Gastroesophageal sphincter (tissue), 4 donors: Measurements from ENCODE around the gene SPART. TPM values are rescaled to one million over a fixed set of nuclear protein-coding genes. Genes with fewer than 3 reads are reported as not detected.

Source experiments
- ATAC-seq: fragments of 150-250 bp; one replicate; pipeline ENCODE4 v1.9.1; 2016; ENCODE audit warnings: mild to moderate bottlenecking, moderate library complexity
- H3K27ac ChIP-seq, 4 donors: fragments of 200-600 bp; sonication (generic) in 3 of 4; 1 replicate in 3 of 4; 2 replicates in 1 of 4; pipeline ENCODE4 v1.5.1; 2016 to 2019
- H3K27me3 ChIP-seq: fragments of 200-600 bp; sonication (generic); one replicate; pipeline ENCODE4 v1.5.1; 2019
- H3K36me3 ChIP-seq, 2 donors: fragments of 200-600 bp; sonication (generic); one replicate each; pipeline ENCODE4 v1.5.1; 2019; ENCODE audit warnings: control low read depth in 1 of 2
- H3K4me1 ChIP-seq, 3 donors: fragments of 200-600 bp; sonication (generic); 1 replicate in 2 of 3; 2 replicates in 1 of 3; pipeline ENCODE4 v1.5.1; 2016 to 2019; ENCODE audit warnings: control low read depth in 2 of 3
- H3K4me3 ChIP-seq, 2 donors: fragments of 200-600 bp; sonication (generic); one replicate each; pipeline ENCODE4 v1.5.1; 2019; ENCODE audit warnings: mild to moderate bottlenecking in 1 of 2, moderate library complexity in 1 of 2
- H3K9me3 ChIP-seq, 3 donors: fragments of 200-600 bp; sonication (generic); one replicate each; pipeline ENCODE4 v1.5.1; 2017 to 2019; ENCODE audit warnings: control low read depth in 2 of 3
- CTCF ChIP-seq, 4 experiments: fragments of 200-600 bp in 2 of 4; fragments of 450-650 bp in 2 of 4; sonication (generic) in 1 of 4; IDR thresholded peaks; one replicate each; pipeline ENCODE4 v1.5.1; 2017 to 2019; ENCODE audit warnings: antibody characterized with exemption in 4 of 4, mild to moderate bottlenecking in 2 of 4, moderate library complexity in 2 of 4
- EP300 ChIP-seq: sonication (generic); formaldehyde crosslinking; IDR thresholded peaks from one replicate; pipeline ENCODE4 v1.6.1; 2017; ENCODE audit warnings: antibody characterized with exemption, mild to moderate bottlenecking
- POLR2A ChIP-seq, 2 donors: fragments of 450-650 bp; IDR thresholded peaks; one replicate each; pipeline ENCODE4 v1.6.1; 2017; ENCODE audit warnings: antibody characterized with exemption in 2 of 2, mild to moderate bottlenecking in 2 of 2, moderate library complexity in 1 of 2
- POLR2AphosphoS5 ChIP-seq: sonication (generic); formaldehyde crosslinking; IDR thresholded peaks from one replicate; pipeline ENCODE4 v1.6.1; 2017; ENCODE audit warnings: antibody characterized with exemption
- WGBS, 2 donors: methylation state at CpG; one replicate each; pipeline ENCODE4 v1.1.5; 2018; ENCODE audit warnings: low coverage in 1 of 2; 5-methylcytosine and 5-hydroxymethylcytosine counted together
- total RNA-seq, 4 donors: library from RNA; depleted of rRNA; stranded (reverse); fragments of >200 nt; gene quantifications; one replicate each; pipeline ENCODE4 v1.1.0, GENCODE V29; 2016

The SPART gene
- total RNA-seq, 4 donors from 2014 or later: 113 to 173 (median 128) TPM

- peaks cover 0 to 12% of the 10 kb centered on the region in 2 donors for H3K36me3 ChIP-seq
- H3K27ac ChIP-seq: no peak overlapping the region
- 95 to 100% methylated on average over 3 of the region's 4 CpGs for WGBS, 2 donors
- H3K27me3 ChIP-seq: no peaks in the 10 kb centered on the region
- peaks cover 0 to 13% (median 0%) of the 10 kb centered on the region in 3 donors for H3K4me1 ChIP-seq
- no peak for ATAC-seq
- no peaks in the 10 kb centered on the region for H3K9me3 ChIP-seq
- TF ChIP-seq POLR2AphosphoS5: no peak
- no peak for TF ChIP-seq EP300
- TF ChIP-seq CTCF (IDR thresholded peaks at IDR 0.05): no peak
- H3K4me3 ChIP-seq: no peak overlapping the region
Measured at GRCh38 chr13:36366031-36366430, 19.8 kb upstream of the SPART start.

GRCh38 chr13:36363366-36363863, 17.2 kb upstream of the SPART start:
- Histone ChIP-seq H3K27ac (peak overlapping the region in 1 of 4 donors; percentile 9), H3K27me3 (no peaks in the 10 kb centered on the region), H3K9me3 (no peaks in the 10 kb centered on the region), H3K4me3 (no peak overlapping the region), H3K36me3 (peaks cover 0 to 12% of the 10 kb centered on the region in 2 donors), H3K4me1 (peaks cover 0 to 20% (median 0%) of the 10 kb centered on the region in 3 donors)
- no peak for TF ChIP-seq POLR2AphosphoS5
- no peak for TF ChIP-seq CTCF (IDR thresholded peaks at IDR 0.05)
- WGBS, 2 donors: 54 to 60% methylated on average over 3 of the region's 3 CpGs
- no peak for ATAC-seq

- TF ChIP-seq CTCF (IDR thresholded peaks at IDR 0.05): no peak
- Histone ChIP-seq H3K4me1 (peaks cover 0 to 25% (median 0%) of the 10 kb centered on the region in 3 donors), H3K27ac (peak overlapping the region in 2 of 4 donors; percentile 9 to 26), H3K27me3 (no peaks in the 10 kb centered on the region), H3K36me3 (peaks cover 0 to 12% of the 10 kb centered on the region in 2 donors), H3K4me3 (no peak overlapping the region), H3K9me3 (no peaks in the 10 kb centered on the region)
- ATAC-seq: no peak
- WGBS, 2 donors: 57 to 65% methylated on average over 2 to 3 of the region's 3 CpGs
Measured at GRCh38 chr13:36362914-36363313, 16.7 kb upstream of the SPART start.

DNA sequence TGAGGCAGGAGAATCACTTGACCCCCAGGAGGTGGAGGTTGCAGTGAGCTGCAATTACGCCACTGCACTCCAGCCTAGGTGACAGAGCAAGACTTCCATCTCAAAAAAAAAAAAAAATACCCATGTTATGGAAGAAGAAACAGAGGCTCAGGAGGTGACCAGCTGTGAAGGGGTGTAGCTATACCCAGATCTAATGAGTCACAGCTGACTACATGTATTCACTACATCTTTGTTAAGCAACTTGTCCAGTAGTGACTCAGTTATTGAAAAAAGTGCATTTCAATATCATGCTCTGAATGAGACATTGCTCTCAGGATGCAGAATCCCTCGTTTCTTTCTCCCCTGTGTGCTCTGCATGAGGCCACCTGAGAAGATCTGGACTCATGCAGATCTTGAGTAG, 16.1 kb upstream of the SPART start:
- Histone ChIP-seq H3K4me3 (no peak overlapping the region), H3K4me1 (peaks cover 1 to 32% (median 3%) of the 10 kb centered on the region in 3 donors), H3K36me3 (peaks cover 0 to 12% of the 10 kb centered on the region in 2 donors), H3K27ac (peak overlapping the region in 2 of 4 donors; percentile 25 to 26), H3K9me3 (no peaks in the 10 kb centered on the region), H3K27me3 (no peaks in the 10 kb centered on the region)
- no peak for TF ChIP-seq EP300
- TF ChIP-seq POLR2A (IDR thresholded peaks at IDR 0.05): no peak
- no peak for TF ChIP-seq CTCF (IDR thresholded peaks at IDR 0.05)
- no peak for TF ChIP-seq POLR2AphosphoS5
- 63 to 70% methylated on average over 1 to 2 of the region's 2 CpGs for WGBS, 2 donors
- ATAC-seq: peak; percentile 74

- ATAC-seq: no peak
- 40 to 68% methylated on average over 1 of the region's 1 CpG for WGBS, 2 donors
- no peak for TF ChIP-seq POLR2AphosphoS5
- TF ChIP-seq POLR2A (IDR thresholded peaks at IDR 0.05): no peak
- TF ChIP-seq CTCF (IDR thresholded peaks at IDR 0.05): no peak
- Histone ChIP-seq H3K4me1 (peaks cover 7 to 39% (median 9%) of the 10 kb centered on the region in 3 donors), H3K9me3 (no peaks in the 10 kb centered on the region), H3K27me3 (no peaks in the 10 kb centered on the region), H3K36me3 (peaks cover 0 to 3% of the 10 kb centered on the region in 2 donors), H3K4me3 (no peak overlapping the region), H3K27ac (no peak overlapping the region)
Measured at GRCh38 chr13:36360903-36361302, 14.7 kb upstream of the SPART start.
